Astrocyte (in vitro differentiated cells and primary cell): Measurements from ENCODE around the gene FBN1. TPM values are rescaled to one million over a fixed set of nuclear protein-coding genes. Genes with fewer than 3 reads are reported as not detected.

ENCODE experiments used
- DNase-seq: peaks from one replicate; pipeline ENCODE4 v3.0.0-alpha.2; 2010; ENCODE audit warnings: low read depth
- FAIRE-seq: peaks from 2 replicates; lab custom pipeline; 2011; peaks lifted over from hg19 to GRCh38; lab: Jason Lieb, UNC
- H2AFZ ChIP-seq: 2 replicates; pipeline ENCODE4 v1.6.0; 2012; ENCODE audit warnings: low read depth, low read length, inconsistent platforms
- H3K27ac ChIP-seq: 2 replicates; pipeline ENCODE4 v1.5.1; 2011; ENCODE audit warnings: low read depth, low read length, inconsistent platforms
- H3K27me3 ChIP-seq: 2 replicates; pipeline ENCODE4 v1.6.0; 2011; ENCODE audit warnings: low read length, inconsistent platforms; ENCODE audit not compliant: insufficient read depth
- H3K36me3 ChIP-seq: 2 replicates; pipeline ENCODE4 v1.5.1; 2011; ENCODE audit warnings: low read length, inconsistent platforms; ENCODE audit not compliant: insufficient read depth
- H3K4me1 ChIP-seq: 2 replicates; pipeline ENCODE4 v1.5.1; 2011; ENCODE audit warnings: low read length, inconsistent platforms; ENCODE audit not compliant: insufficient read depth
- H3K4me2 ChIP-seq: 2 replicates; pipeline ENCODE4 v1.6.0; 2012; ENCODE audit warnings: low read length, inconsistent platforms
- H3K4me3 ChIP-seq: 2 replicates; pipeline ENCODE4 v1.5.1; 2011; ENCODE audit warnings: low read depth, mild to moderate bottlenecking, low read length, inconsistent platforms; ENCODE audit not compliant: insufficient read depth
- H3K79me2 ChIP-seq: 2 replicates; pipeline ENCODE4 v1.6.0; 2012; ENCODE audit warnings: mild to moderate bottlenecking, low read length, inconsistent platforms; ENCODE audit not compliant: insufficient read depth
- H3K9ac ChIP-seq: 2 replicates; pipeline ENCODE4 v1.6.0; 2012; ENCODE audit warnings: mild to moderate bottlenecking, low read length, inconsistent platforms
- H3K9me3 ChIP-seq: 2 replicates; pipeline ENCODE4 v1.5.1; 2012; ENCODE audit warnings: low read depth, mild to moderate bottlenecking, low read length, inconsistent platforms; ENCODE audit not compliant: insufficient read depth
- H4K20me1 ChIP-seq: 2 replicates; pipeline ENCODE4 v1.6.0; 2012; ENCODE audit warnings: low read length, inconsistent platforms; ENCODE audit not compliant: insufficient read depth
- H3K27ac Mint-ChIP-seq: one replicate; pipeline ENCODE4 v1.8.0; 2021; ENCODE audit warnings: mild to moderate bottlenecking, mixed read lengths; ENCODE audit not compliant: unreplicated experiment
- H3K27me3 Mint-ChIP-seq: one replicate; pipeline ENCODE4 v1.8.0; 2021; ENCODE audit warnings: low read depth, mixed read lengths; ENCODE audit not compliant: unreplicated experiment
- H3K36me3 Mint-ChIP-seq: one replicate; pipeline ENCODE4 v1.8.0; 2021; ENCODE audit warnings: low read depth, mixed read lengths; ENCODE audit not compliant: unreplicated experiment
- H3K4me1 Mint-ChIP-seq: one replicate; pipeline ENCODE4 v1.8.0; 2021; ENCODE audit warnings: low read depth, mixed read lengths; ENCODE audit not compliant: unreplicated experiment
- H3K4me3 Mint-ChIP-seq: one replicate; pipeline ENCODE4 v1.8.0; 2021; ENCODE audit warnings: mild to moderate bottlenecking, moderate library complexity, mixed read lengths; ENCODE audit not compliant: unreplicated experiment
- H3K9me3 Mint-ChIP-seq: one replicate; pipeline ENCODE4 v1.8.0; 2021; ENCODE audit warnings: mild to moderate bottlenecking, mixed read lengths; ENCODE audit not compliant: unreplicated experiment
- CTCF ChIP-seq: IDR thresholded peaks from 2 replicates; pipeline ENCODE4 v1.5.1; 2011; ENCODE audit warnings: low read depth, mild to moderate bottlenecking, inconsistent platforms, low read length, moderate library complexity; ENCODE audit not compliant: insufficient read depth
- EZH2 ChIP-seq: IDR thresholded peaks from 2 replicates; pipeline ENCODE4 v1.6.1; 2012; ENCODE audit warnings: mild to moderate bottlenecking, low read length, inconsistent platforms; ENCODE audit not compliant: insufficient read depth
- total RNA-seq: library from RNA; stranded (reverse); gene quantifications from 2 replicates; pipeline ENCODE4 v1.2.1, GENCODE V29; 2021

Gene FBN1
- total RNA-seq, 1 donor from 2014 or later, result 210 TPM

GRCh38 chr15:48451736-48452135 is 193.8 kb downstream of the FBN1 start:
- H3K27ac Mint-ChIP-seq, result no peak overlapping the region
- Histone ChIP-seq H3K79me2 (no peaks in the 10 kb centered on the region), H4K20me1 (peaks cover 11% of the 10 kb centered on the region), H3K4me3 (no peak overlapping the region), H2AFZ (no peak overlapping the region), H3K27ac (peak overlapping the region; percentile 13), H3K4me2 (peak overlapping the region; percentile 4), H3K9ac (no peak overlapping the region), H3K36me3 (peaks cover 76% of the 10 kb centered on the region), H3K27me3 (no peaks in the 10 kb centered on the region), H3K4me1 (peaks cover 32% of the 10 kb centered on the region), H3K9me3 (no peaks in the 10 kb centered on the region)
- FAIRE-seq, result no peak
- DNase-seq, result no peak
- no peaks in the 10 kb centered on the region for H3K27me3 Mint-ChIP-seq
- TF ChIP-seq EZH2 (no peak), CTCF (no peak)
- peaks cover 11% of the 10 kb centered on the region for H3K4me1 Mint-ChIP-seq
- no peaks in the 10 kb centered on the region for H3K9me3 Mint-ChIP-seq
- H3K36me3 Mint-ChIP-seq, result peaks cover 38% of the 10 kb centered on the region
- peak overlapping the region; percentile 42 for H3K4me3 Mint-ChIP-seq

DNA sequence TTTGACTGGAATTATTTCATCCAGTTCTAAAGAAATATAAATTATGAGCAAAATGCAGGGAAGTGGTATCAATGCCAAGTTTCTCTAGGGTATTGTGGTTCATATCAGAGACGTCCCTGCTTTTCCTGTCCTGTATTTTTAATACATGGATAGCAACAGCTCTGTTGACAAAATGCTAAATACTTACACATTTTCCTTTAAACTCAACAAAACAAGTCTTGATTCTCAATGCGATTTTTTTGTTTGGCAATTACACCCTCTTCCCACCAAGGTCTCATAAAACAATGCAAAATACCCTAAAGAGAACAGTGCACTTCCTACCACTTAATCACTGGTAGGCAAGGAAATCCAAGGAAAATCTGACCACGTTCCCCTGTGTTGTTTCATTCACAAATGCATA is 194.3 kb downstream of the FBN1 start:
- H3K9ac ChIP-seq, result peak overlapping the region; percentile 5
- H3K36me3 Mint-ChIP-seq, result peaks cover 40% of the 10 kb centered on the region
- H2AFZ ChIP-seq, result no peak overlapping the region
- H3K27ac ChIP-seq, result peak overlapping the region; percentile 13
- H4K20me1 ChIP-seq, result peaks cover 8% of the 10 kb centered on the region
- peaks cover 11% of the 10 kb centered on the region for H3K4me1 Mint-ChIP-seq
- H3K9me3 Mint-ChIP-seq, result no peaks in the 10 kb centered on the region
- no peak overlapping the region for H3K4me3 Mint-ChIP-seq
- no peak overlapping the region for H3K4me3 ChIP-seq
- H3K27me3 Mint-ChIP-seq, result no peaks in the 10 kb centered on the region
- no peak for DNase-seq
- peaks cover 32% of the 10 kb centered on the region for H3K4me1 ChIP-seq
- TF ChIP-seq CTCF (no peak), EZH2 (no peak)
- no peaks in the 10 kb centered on the region for H3K9me3 ChIP-seq
- H3K27me3 ChIP-seq, result no peaks in the 10 kb centered on the region
- no peaks in the 10 kb centered on the region for H3K79me2 ChIP-seq
- H3K27ac Mint-ChIP-seq, result no peak overlapping the region
- peaks cover 75% of the 10 kb centered on the region for H3K36me3 ChIP-seq
- FAIRE-seq, result no peak
- no peak overlapping the region for H3K4me2 ChIP-seq

DNA sequence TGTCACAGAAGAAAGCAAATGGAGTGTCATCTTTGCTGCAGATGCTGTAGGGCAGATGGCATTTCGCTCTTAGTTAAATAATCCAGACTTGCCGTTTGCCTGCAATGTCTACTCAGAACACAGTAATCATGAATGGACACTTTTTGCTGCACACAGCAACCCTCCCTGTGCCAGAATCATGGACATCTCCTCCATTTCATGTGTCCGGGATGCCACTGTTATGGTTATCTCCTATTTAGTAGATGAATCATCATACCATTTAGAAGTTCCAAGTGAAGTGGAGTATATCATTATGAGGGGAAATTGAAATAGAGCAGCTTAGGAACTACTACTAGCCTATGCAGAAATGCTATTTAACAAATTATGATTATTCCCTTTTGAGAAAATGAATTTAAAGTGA is 195.8 kb downstream of the FBN1 start:
- no peak overlapping the region for H3K4me2 ChIP-seq
- peaks cover 32% of the 10 kb centered on the region for H3K4me1 ChIP-seq
- no peak overlapping the region for H3K9ac ChIP-seq
- H3K4me3 ChIP-seq, result no peak overlapping the region
- H3K27me3 Mint-ChIP-seq, result no peaks in the 10 kb centered on the region
- no peak overlapping the region for H3K27ac ChIP-seq
- no peaks in the 10 kb centered on the region for H3K79me2 ChIP-seq
- H3K27ac Mint-ChIP-seq, result no peak overlapping the region
- peaks cover 36% of the 10 kb centered on the region for H3K36me3 Mint-ChIP-seq
- H3K4me1 Mint-ChIP-seq, result peaks cover 11% of the 10 kb centered on the region
- no peaks in the 10 kb centered on the region for H3K27me3 ChIP-seq
- H3K4me3 Mint-ChIP-seq, result no peak overlapping the region
- peak; percentile 17 for FAIRE-seq
- peaks cover 8% of the 10 kb centered on the region for H4K20me1 ChIP-seq
- H2AFZ ChIP-seq, result no peak overlapping the region
- peaks cover 65% of the 10 kb centered on the region for H3K36me3 ChIP-seq
- H3K9me3 Mint-ChIP-seq, result no peaks in the 10 kb centered on the region
- H3K9me3 ChIP-seq, result no peaks in the 10 kb centered on the region
- no peak for TF ChIP-seq EZH2
- no peak for TF ChIP-seq CTCF
- no peak for DNase-seq
